Measurements from ENCODE around the gene ADRM1. TPM values are rescaled to one million over a fixed set of nuclear protein-coding genes. Genes with fewer than 3 reads are reported as not detected.

The ADRM1 gene
- total RNA-seq, 2 experiments from 2014 or later, result 92.8 to 103 TPM

GRCh38 chr20:62306414-62307187, 3.8 kb downstream of the ADRM1 start:
- no peak for ATAC-seq
- ChIA-PET CTCF (interaction anchor here (0.6 to 1.1 kb wide), 3 partner anchors 64 to 579 kb away, joined by 3 read pairs; no protein-coding TSS in a partner anchor), POLR2A (interaction anchor here (0.6 kb wide), 1 partner anchor 85 kb away, joined by 3 read pairs; no protein-coding TSS in a partner anchor)
- Mint-ChIP-seq H3K27me3 (no peaks in the 10 kb centered on the region), H3K4me1 (peaks cover 22% of the 10 kb centered on the region), H3K9me3 (ENCODE audit: low read depth) (no peaks in the 10 kb centered on the region), H3K27ac (no peak overlapping the region), H3K4me3 (no peak overlapping the region), H3K36me3 (ENCODE audit: low read depth) (peaks cover 42% of the 10 kb centered on the region)
- intact Hi-C loops (cut with DNase I, micrococcal nuclease), result loop anchor here in 1 of 2 experiments (10.0 kb wide), 1 partner anchor 338 kb away; the partner anchor contains the start of gene SLCO4A1
- DNase-seq, result no peak

GRCh38 chr20:62307226-62308101, 4.7 kb downstream of the ADRM1 start:
- no peaks in the 10 kb centered on the region for H3K27me3 Mint-ChIP-seq
- ChIA-PET POLR2A (interaction anchor here (0.6 kb wide), 1 partner anchor 84 kb away, joined by 3 read pairs; no protein-coding TSS in a partner anchor), CTCF (interaction anchor here (0.6 kb wide), 1 partner anchor 343 kb away, joined by 3 read pairs; no protein-coding TSS in a partner anchor)
- H3K36me3 Mint-ChIP-seq (ENCODE audit: low read depth), result peaks cover 42% of the 10 kb centered on the region
- ATAC-seq (no peak), DNase-seq (no peak)
- H3K27ac Mint-ChIP-seq, result no peak overlapping the region
- H3K4me1 Mint-ChIP-seq, result peaks cover 22% of the 10 kb centered on the region
- H3K4me3 Mint-ChIP-seq, result no peak overlapping the region
- intact Hi-C loops (cut with DNase I, micrococcal nuclease), result loop anchor here in 1 of 2 experiments (10.0 kb wide), 1 partner anchor 337 kb away; the partner anchor contains the start of gene SLCO4A1
- H3K9me3 Mint-ChIP-seq (ENCODE audit: low read depth), result no peaks in the 10 kb centered on the region

GRCh38 chr20:62308102-62308822, 5.5 kb downstream of the ADRM1 start:
- peaks cover 22% of the 10 kb centered on the region for H3K4me1 Mint-ChIP-seq
- ATAC-seq (no peak), DNase-seq (no peak)
- POLR2A ChIA-PET, result no interaction called here
- H3K27ac Mint-ChIP-seq, result no peak overlapping the region
- H3K27me3 Mint-ChIP-seq, result no peaks in the 10 kb centered on the region
- H3K4me3 Mint-ChIP-seq, result no peak overlapping the region
- CTCF ChIA-PET, result no interaction called here
- intact Hi-C loops (cut with DNase I, micrococcal nuclease), result loop anchor here in 1 of 2 experiments (10.0 kb wide), 1 partner anchor 337 kb away; the partner anchor contains the start of gene SLCO4A1
- peaks cover 42% of the 10 kb centered on the region for H3K36me3 Mint-ChIP-seq (ENCODE audit: low read depth)
- no peaks in the 10 kb centered on the region for H3K9me3 Mint-ChIP-seq (ENCODE audit: low read depth)

- Mint-ChIP-seq H3K9me3 (ENCODE audit: low read depth) (no peaks in the 10 kb centered on the region), H3K36me3 (ENCODE audit: low read depth) (peaks cover 32% of the 10 kb centered on the region), H3K4me3 (no peak overlapping the region), H3K4me1 (peaks cover 14% of the 10 kb centered on the region), H3K27me3 (no peaks in the 10 kb centered on the region), H3K27ac (no peak overlapping the region)
- intact Hi-C loops (cut with DNase I, micrococcal nuclease), result loop anchor here in 1 of 2 experiments (10.0 kb wide), 1 partner anchor 335 kb away; the partner anchor contains the start of gene SLCO4A1
- ChIA-PET POLR2A (no interaction called here), CTCF (no interaction called here)
- no peak for ATAC-seq
- DNase-seq, result no peak
These were observed 6.6 kb downstream of the ADRM1 start for GRCh38 chr20:62309198-62309944.

- Mint-ChIP-seq H3K4me1 (peaks cover 7% of the 10 kb centered on the region), H3K27ac (no peak overlapping the region), H3K9me3 (ENCODE audit: low read depth) (no peaks in the 10 kb centered on the region), H3K4me3 (no peak overlapping the region), H3K27me3 (no peaks in the 10 kb centered on the region), H3K36me3 (ENCODE audit: low read depth) (peaks cover 24% of the 10 kb centered on the region)
- ATAC-seq (no peak), DNase-seq (no peak)
- ChIA-PET POLR2A (interaction anchor here (0.6 kb wide), 1 partner anchor 128 kb away, joined by 4 read pairs; no protein-coding TSS in a partner anchor), CTCF (no interaction called here)
- intact Hi-C loops (cut with DNase I, micrococcal nuclease), result loop anchor here in 1 of 2 experiments (10.0 kb wide), 1 partner anchor 335 kb away; the partner anchor contains the start of gene SLCO4A1
These were observed 7.4 kb downstream of the ADRM1 start for GRCh38 chr20:62309947-62310756.

- Mint-ChIP-seq H3K27me3 (no peaks in the 10 kb centered on the region), H3K9me3 (ENCODE audit: low read depth) (no peaks in the 10 kb centered on the region), H3K4me3 (no peak overlapping the region), H3K4me1 (peaks cover 3% of the 10 kb centered on the region), H3K27ac (no peak overlapping the region), H3K36me3 (ENCODE audit: low read depth) (peaks cover 19% of the 10 kb centered on the region)
- POLR2A ChIA-PET, result no interaction called here
- CTCF ChIA-PET, result no interaction called here
- intact Hi-C loops (cut with DNase I, micrococcal nuclease), result no loop called here
- ATAC-seq, result no peak
- DNase-seq, result no peak
These were observed 7.9 kb downstream of the ADRM1 start for GRCh38 chr20:62310757-62311121.

GRCh38 chr20:62311150-62311549, 8.4 kb downstream of the ADRM1 start:
- peaks cover 17% of the 10 kb centered on the region for H3K36me3 Mint-ChIP-seq (ENCODE audit: low read depth)
- no peaks in the 10 kb centered on the region for H3K9me3 Mint-ChIP-seq (ENCODE audit: low read depth)
- H3K4me1 Mint-ChIP-seq, result no peaks in the 10 kb centered on the region
- H3K27me3 Mint-ChIP-seq, result no peaks in the 10 kb centered on the region
- DNase-seq (no peak), ATAC-seq (no peak)
- no peak overlapping the region for H3K27ac Mint-ChIP-seq
- CTCF ChIA-PET, result no interaction called here
- POLR2A ChIA-PET, result no interaction called here
- intact Hi-C loops (cut with DNase I, micrococcal nuclease), result no loop called here
- no peak overlapping the region for H3K4me3 Mint-ChIP-seq

GRCh38 chr20:62311832-62312661, 9.2 kb downstream of the ADRM1 start:
- peaks cover 12% of the 10 kb centered on the region for H3K36me3 Mint-ChIP-seq (ENCODE audit: low read depth)
- H3K4me3 Mint-ChIP-seq, result no peak overlapping the region
- ChIA-PET CTCF (no interaction called here), POLR2A (no interaction called here)
- no peak for ATAC-seq
- intact Hi-C loops (cut with DNase I, micrococcal nuclease), result no loop called here
- no peaks in the 10 kb centered on the region for H3K4me1 Mint-ChIP-seq
- H3K27ac Mint-ChIP-seq, result no peak overlapping the region
- no peak for DNase-seq
- H3K9me3 Mint-ChIP-seq (ENCODE audit: low read depth), result no peaks in the 10 kb centered on the region
- no peaks in the 10 kb centered on the region for H3K27me3 Mint-ChIP-seq

GRCh38 chr20:62312662-62312977, 9.8 kb downstream of the ADRM1 start:
- intact Hi-C loops (cut with DNase I, micrococcal nuclease), result no loop called here
- H3K36me3 Mint-ChIP-seq (ENCODE audit: low read depth), result peaks cover 12% of the 10 kb centered on the region
- H3K4me1 Mint-ChIP-seq, result no peaks in the 10 kb centered on the region
- DNase-seq (no peak), ATAC-seq (no peak)
- no peaks in the 10 kb centered on the region for H3K9me3 Mint-ChIP-seq (ENCODE audit: low read depth)
- no peaks in the 10 kb centered on the region for H3K27me3 Mint-ChIP-seq
- H3K27ac Mint-ChIP-seq, result no peak overlapping the region
- no peak overlapping the region for H3K4me3 Mint-ChIP-seq
- ChIA-PET POLR2A (no interaction called here), CTCF (no interaction called here)

- ChIA-PET CTCF (no interaction called here), POLR2A (no interaction called here)
- intact Hi-C loops (cut with DNase I, micrococcal nuclease), result no loop called here
- Mint-ChIP-seq H3K36me3 (ENCODE audit: low read depth) (peaks cover 8% of the 10 kb centered on the region), H3K27me3 (no peaks in the 10 kb centered on the region), H3K9me3 (ENCODE audit: low read depth) (no peaks in the 10 kb centered on the region), H3K27ac (no peak overlapping the region), H3K4me3 (no peak overlapping the region), H3K4me1 (no peaks in the 10 kb centered on the region)
- no peak for DNase-seq
- ATAC-seq, result no peak
These were observed 10.2 kb downstream of the ADRM1 start for GRCh38 chr20:62313021-62313420.
